Measurements from ENCODE around the gene CHPF. TPM values are rescaled to one million over a fixed set of nuclear protein-coding genes. Genes with fewer than 3 reads are reported as not detected.

Gene CHPF
- total RNA-seq, 1 experiment from 2014 or later, result 78.2 TPM

DNA sequence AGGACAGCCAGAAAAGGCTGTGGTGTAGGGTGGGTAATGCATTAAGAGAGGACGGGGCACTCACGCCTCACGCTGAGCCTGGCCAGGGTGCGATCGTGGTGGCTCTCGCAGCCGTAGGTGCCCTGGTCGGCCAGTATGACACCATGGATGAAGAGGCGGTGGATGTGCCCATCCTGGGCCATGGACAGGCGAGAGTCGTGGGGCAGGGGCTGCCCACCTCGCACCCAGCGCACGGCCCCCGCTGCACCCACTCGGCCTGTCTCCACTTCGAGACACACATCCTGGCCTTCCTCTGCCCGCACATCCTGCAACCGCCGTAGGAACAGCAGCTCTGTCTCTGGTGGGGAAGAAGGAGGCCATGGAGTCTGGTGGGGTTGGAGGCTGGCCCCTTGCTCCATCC, 12.3 kb upstream of the CHPF start:
- TF ChIP-seq EZH2 (IDR thresholded peaks at IDR 0.05; ENCODE audit: low read depth), result no peak
- TF ChIP-seq, protein P1, sequence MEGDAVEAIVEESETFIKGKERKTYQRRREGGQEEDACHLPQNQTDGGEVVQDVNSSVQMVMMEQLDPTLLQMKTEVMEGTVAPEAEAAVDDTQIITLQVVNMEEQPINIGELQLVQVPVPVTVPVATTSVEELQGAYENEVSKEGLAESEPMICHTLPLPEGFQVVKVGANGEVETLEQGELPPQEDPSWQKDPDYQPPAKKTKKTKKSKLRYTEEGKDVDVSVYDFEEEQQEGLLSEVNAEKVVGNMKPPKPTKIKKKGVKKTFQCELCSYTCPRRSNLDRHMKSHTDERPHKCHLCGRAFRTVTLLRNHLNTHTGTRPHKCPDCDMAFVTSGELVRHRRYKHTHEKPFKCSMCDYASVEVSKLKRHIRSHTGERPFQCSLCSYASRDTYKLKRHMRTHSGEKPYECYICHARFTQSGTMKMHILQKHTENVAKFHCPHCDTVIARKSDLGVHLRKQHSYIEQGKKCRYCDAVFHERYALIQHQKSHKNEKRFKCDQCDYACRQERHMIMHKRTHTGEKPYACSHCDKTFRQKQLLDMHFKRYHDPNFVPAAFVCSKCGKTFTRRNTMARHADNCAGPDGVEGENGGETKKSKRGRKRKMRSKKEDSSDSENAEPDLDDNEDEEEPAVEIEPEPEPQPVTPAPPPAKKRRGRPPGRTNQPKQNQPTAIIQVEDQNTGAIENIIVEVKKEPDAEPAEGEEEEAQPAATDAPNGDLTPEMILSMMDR (conservative IDR thresholded peaks at IDR 0.05), result no peak
- BruUV-seq (replicated peaks), result no TSS peak
- CTCF ChIA-PET, result interaction anchor here (0.6 kb wide), 1 partner anchor 75 kb away, joined by 6 read pairs; no protein-coding TSS in a partner anchor

DNA sequence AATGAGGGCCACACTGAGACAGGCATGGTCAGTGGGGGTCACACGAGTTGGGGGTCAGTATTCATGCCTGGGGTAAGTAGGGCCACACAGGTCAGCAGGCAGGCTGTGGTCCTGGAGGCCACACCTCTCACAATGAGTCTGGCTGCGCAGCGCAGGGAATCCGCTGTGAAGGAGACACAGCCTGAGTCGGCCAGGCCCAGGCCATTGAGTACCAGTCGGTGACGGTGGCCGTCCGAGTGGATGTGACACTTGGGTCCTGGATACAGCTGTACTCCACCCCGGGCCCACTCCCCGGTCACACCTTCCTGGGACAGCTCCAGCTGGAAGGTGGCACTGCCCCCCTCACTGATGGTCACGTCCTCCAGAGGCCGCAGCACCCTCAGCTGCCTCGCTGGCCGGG, 10.7 kb upstream of the CHPF start:
- H3K36me3 ChIP-seq (ENCODE audit: low read depth), result no peaks in the 10 kb centered on the region
- no peak overlapping the region for H2AFZ ChIP-seq
- H3K9me2 ChIP-seq (ENCODE audit: insufficient read depth), result no peaks in the 10 kb centered on the region
- no TSS peak for BruUV-seq (replicated peaks)
- H3F3A ChIP-seq (ENCODE audit: insufficient read depth, low read depth), result no peaks in the 10 kb centered on the region
- POLR2A ChIA-PET (ENCODE audit: unreplicated experiment), result no interaction called here
- CTCF ChIA-PET, result interaction anchor here (0.7 kb wide), 1 partner anchor 11 kb away, joined by 4 read pairs; no protein-coding TSS in a partner anchor
- H3K27ac ChIP-seq, result no peak overlapping the region
- no peaks in the 10 kb centered on the region for H3K27me3 ChIP-seq (ENCODE audit: insufficient read depth, low read depth)
- H3K9me3 ChIP-seq (ENCODE audit: insufficient read depth, low read depth), result no peaks in the 10 kb centered on the region
- no peak overlapping the region for H3K4me3 ChIP-seq
- H3K4me2 ChIP-seq, result no peak overlapping the region
- no peak for DNase-seq
- TF ChIP-seq, protein P1 (conservative IDR thresholded peaks at IDR 0.05), result no peak
- no peak for TF ChIP-seq EZH2 (IDR thresholded peaks at IDR 0.05; ENCODE audit: low read depth)
- no peaks in the 10 kb centered on the region for H3K4me1 ChIP-seq (replicated peaks; ENCODE audit: insufficient read depth)
- no peaks in the 10 kb centered on the region for H4K20me1 ChIP-seq (ENCODE audit: insufficient read depth)
- H3K79me2 ChIP-seq (ENCODE audit: low read depth), result no peaks in the 10 kb centered on the region
- intact Hi-C loops (cut with micrococcal nuclease; ENCODE audit: unreplicated experiment), result no loop called here

More for the DNA sequence above, 12.3 kb upstream of the CHPF start:
- DNase-seq, result no peak
- POLR2A ChIA-PET (ENCODE audit: unreplicated experiment), result no interaction called here
- Histone ChIP-seq H3K4me3 (no peak overlapping the region), H2AFZ (no peak overlapping the region), H3K4me2 (no peak overlapping the region), H3K36me3 (ENCODE audit: low read depth) (no peaks in the 10 kb centered on the region), H3K27ac (no peak overlapping the region), H4K20me1 (ENCODE audit: insufficient read depth) (no peaks in the 10 kb centered on the region), H3K9me2 (ENCODE audit: insufficient read depth) (no peaks in the 10 kb centered on the region), H3K9me3 (ENCODE audit: insufficient read depth, low read depth) (no peaks in the 10 kb centered on the region), H3K27me3 (ENCODE audit: insufficient read depth, low read depth) (no peaks in the 10 kb centered on the region), H3F3A (ENCODE audit: insufficient read depth, low read depth) (no peaks in the 10 kb centered on the region), H3K79me2 (ENCODE audit: low read depth) (no peaks in the 10 kb centered on the region), H3K4me1 (replicated peaks; ENCODE audit: insufficient read depth) (no peaks in the 10 kb centered on the region)
- intact Hi-C loops (cut with micrococcal nuclease; ENCODE audit: unreplicated experiment), result no loop called here

GRCh38 chr2:219553463-219553963, 9.9 kb upstream of the CHPF start:
- Histone ChIP-seq H3K27me3 (ENCODE audit: insufficient read depth, low read depth) (no peaks in the 10 kb centered on the region), H3K27ac (no peak overlapping the region), H4K20me1 (ENCODE audit: insufficient read depth) (no peaks in the 10 kb centered on the region), H3K4me2 (peak overlapping the region; percentile 88; the same call in 1 of the 2 replicates), H3K36me3 (ENCODE audit: low read depth) (no peaks in the 10 kb centered on the region), H3K9me3 (ENCODE audit: insufficient read depth, low read depth) (no peaks in the 10 kb centered on the region), H3K9me2 (ENCODE audit: insufficient read depth) (no peaks in the 10 kb centered on the region), H2AFZ (no peak overlapping the region), H3K79me2 (ENCODE audit: low read depth) (no peaks in the 10 kb centered on the region), H3F3A (ENCODE audit: insufficient read depth, low read depth) (no peaks in the 10 kb centered on the region), H3K4me1 (replicated peaks; ENCODE audit: insufficient read depth) (no peaks in the 10 kb centered on the region), H3K4me3 (peak overlapping the region; percentile 57; the same call in 1 of the 2 replicates)
- CTCF ChIA-PET, result interaction anchor here (1.3 kb wide), 1 partner anchor 8 kb away, joined by 3 read pairs; no protein-coding TSS in a partner anchor
- intact Hi-C loops (cut with micrococcal nuclease; ENCODE audit: unreplicated experiment), result no loop called here
- DNase-seq, result no peak
- TF ChIP-seq, protein P1 (conservative IDR thresholded peaks at IDR 0.05), result no peak
- TF ChIP-seq EZH2 (IDR thresholded peaks at IDR 0.05; ENCODE audit: low read depth), result no peak
- no TSS peak for BruUV-seq (replicated peaks)
- POLR2A ChIA-PET (ENCODE audit: unreplicated experiment), result interaction anchor here (0.5 kb wide), 1 partner anchor 132 kb away, joined by 3 read pairs; no protein-coding TSS in a partner anchor
